B cell (primary cell): ENCODE results near the gene RNF34.

ENCODE experiments used
- EZH2 ChIP-seq: IDR thresholded peaks from 2 replicates; pipeline ENCODE4 v1.6.1; 2012; ENCODE audit warnings: borderline replicate concordance, low read depth, mild to moderate bottlenecking, moderate library complexity, low read length; ENCODE audit not compliant: insufficient read depth, poor library complexity, severe bottlenecking
- TF ChIP-seq, protein P1 (sequence below): fragments of 200-600 bp; IDR thresholded peaks from one replicate; pipeline ENCODE4 v1.8.0; 2022; ENCODE audit warnings: antibody characterized with exemption, mild to moderate bottlenecking

- no peak for TF ChIP-seq EZH2
- TF ChIP-seq, protein P1, sequence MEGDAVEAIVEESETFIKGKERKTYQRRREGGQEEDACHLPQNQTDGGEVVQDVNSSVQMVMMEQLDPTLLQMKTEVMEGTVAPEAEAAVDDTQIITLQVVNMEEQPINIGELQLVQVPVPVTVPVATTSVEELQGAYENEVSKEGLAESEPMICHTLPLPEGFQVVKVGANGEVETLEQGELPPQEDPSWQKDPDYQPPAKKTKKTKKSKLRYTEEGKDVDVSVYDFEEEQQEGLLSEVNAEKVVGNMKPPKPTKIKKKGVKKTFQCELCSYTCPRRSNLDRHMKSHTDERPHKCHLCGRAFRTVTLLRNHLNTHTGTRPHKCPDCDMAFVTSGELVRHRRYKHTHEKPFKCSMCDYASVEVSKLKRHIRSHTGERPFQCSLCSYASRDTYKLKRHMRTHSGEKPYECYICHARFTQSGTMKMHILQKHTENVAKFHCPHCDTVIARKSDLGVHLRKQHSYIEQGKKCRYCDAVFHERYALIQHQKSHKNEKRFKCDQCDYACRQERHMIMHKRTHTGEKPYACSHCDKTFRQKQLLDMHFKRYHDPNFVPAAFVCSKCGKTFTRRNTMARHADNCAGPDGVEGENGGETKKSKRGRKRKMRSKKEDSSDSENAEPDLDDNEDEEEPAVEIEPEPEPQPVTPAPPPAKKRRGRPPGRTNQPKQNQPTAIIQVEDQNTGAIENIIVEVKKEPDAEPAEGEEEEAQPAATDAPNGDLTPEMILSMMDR: no peak
Measured at GRCh38 chr12:121399391-121400331, at the start of gene RNF34.
